Lower leg skin (tissue), 4 donors: Measurements from ENCODE around the gene MMP17. TPM values are rescaled to one million over a fixed set of nuclear protein-coding genes. Genes with fewer than 3 reads are reported as not detected.

Experiments used
- DNase-seq, 2 donors: peaks; one replicate each; pipeline ENCODE4 v3.0.0-alpha.2; 2019; ENCODE audit warnings: low spot score in 2 of 2
- H3K4me3 ChIP-seq: fragments of 200-600 bp; sonication (generic); 2 replicates; pipeline ENCODE4 v1.5.1; 2017; ENCODE audit warnings: mild to moderate bottlenecking, low read depth; ENCODE audit not compliant: poor library complexity, severe bottlenecking
- POLR2A ChIP-seq, 2 donors: fragments of 450-650 bp; IDR thresholded peaks; one replicate each; pipeline ENCODE4 v1.6.1; 2016 to 2017; ENCODE audit warnings: antibody characterized with exemption in 2 of 2, mild to moderate bottlenecking in 1 of 2, moderate library complexity in 1 of 2
- WGBS, 2 donors: methylation state at CpG; one replicate each; pipeline ENCODE4 v1.1.5; 2018; 5-methylcytosine and 5-hydroxymethylcytosine counted together
- intact Hi-C: fragments of 100-400 bp; cut with DNase I; formaldehyde crosslinking; loops from one replicate; pipeline ENCODE4 v1.15.0; 2023; ENCODE audit warnings: low total_unique reads
- total RNA-seq, 4 donors: library from RNA; depleted of rRNA; stranded (reverse); fragments of >200 nt; gene quantifications; one replicate each; pipeline ENCODE4 v1.1.0, GENCODE V29; 2016
- TF ChIP-seq, protein P1 (sequence below), 3 donors: fragments of 450-650 bp; IDR thresholded peaks; one replicate each; pipeline ENCODE4 v1.5.1; 2016; ENCODE audit warnings: antibody characterized with exemption in 3 of 3, mild to moderate bottlenecking in 3 of 3, moderate library complexity in 2 of 3

Gene MMP17
- total RNA-seq, 4 donors from 2014 or later = 5.4 to 11.6 (median 5.7) TPM

DNA sequence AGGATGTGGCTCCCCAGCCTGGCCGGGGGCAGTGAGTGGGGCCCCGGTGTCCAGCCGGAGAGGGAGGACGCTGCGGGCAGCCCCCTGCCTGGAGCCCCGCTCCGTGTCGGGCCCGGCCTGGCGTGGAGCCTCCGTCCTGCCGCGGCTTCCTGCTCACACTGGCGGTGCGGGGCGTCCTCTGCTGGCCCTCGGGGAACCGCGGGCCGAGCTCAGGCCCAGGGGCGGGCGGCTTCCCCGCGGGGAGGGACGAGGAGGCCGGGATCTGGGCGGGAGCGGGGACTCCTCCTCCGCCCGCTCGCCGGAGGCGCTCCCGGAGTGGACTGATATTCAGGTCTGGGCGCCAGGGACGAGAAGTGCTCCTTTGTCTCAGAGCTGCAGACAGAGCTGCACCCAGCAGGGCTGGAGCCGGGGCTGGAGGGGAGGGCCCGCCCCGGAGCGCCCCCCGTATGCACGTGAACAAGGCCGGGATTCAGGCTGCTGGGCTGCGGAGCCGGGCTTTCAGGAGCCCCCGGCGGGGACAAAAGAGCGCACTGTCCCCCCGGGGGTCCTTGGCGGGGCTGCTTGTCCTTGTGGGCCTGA lies 2.2 kb downstream of the MMP17 start:
- peak; percentile 56 to 96 for DNase-seq
- no peak overlapping the region for H3K4me3 ChIP-seq
- WGBS, 2 donors = 0% methylated on average over 9 to 21 of the region's 50 CpGs
- intact Hi-C loops = no loop called here
- no peak for TF ChIP-seq POLR2A (IDR thresholded peaks at IDR 0.05)
- TF ChIP-seq, protein P1, sequence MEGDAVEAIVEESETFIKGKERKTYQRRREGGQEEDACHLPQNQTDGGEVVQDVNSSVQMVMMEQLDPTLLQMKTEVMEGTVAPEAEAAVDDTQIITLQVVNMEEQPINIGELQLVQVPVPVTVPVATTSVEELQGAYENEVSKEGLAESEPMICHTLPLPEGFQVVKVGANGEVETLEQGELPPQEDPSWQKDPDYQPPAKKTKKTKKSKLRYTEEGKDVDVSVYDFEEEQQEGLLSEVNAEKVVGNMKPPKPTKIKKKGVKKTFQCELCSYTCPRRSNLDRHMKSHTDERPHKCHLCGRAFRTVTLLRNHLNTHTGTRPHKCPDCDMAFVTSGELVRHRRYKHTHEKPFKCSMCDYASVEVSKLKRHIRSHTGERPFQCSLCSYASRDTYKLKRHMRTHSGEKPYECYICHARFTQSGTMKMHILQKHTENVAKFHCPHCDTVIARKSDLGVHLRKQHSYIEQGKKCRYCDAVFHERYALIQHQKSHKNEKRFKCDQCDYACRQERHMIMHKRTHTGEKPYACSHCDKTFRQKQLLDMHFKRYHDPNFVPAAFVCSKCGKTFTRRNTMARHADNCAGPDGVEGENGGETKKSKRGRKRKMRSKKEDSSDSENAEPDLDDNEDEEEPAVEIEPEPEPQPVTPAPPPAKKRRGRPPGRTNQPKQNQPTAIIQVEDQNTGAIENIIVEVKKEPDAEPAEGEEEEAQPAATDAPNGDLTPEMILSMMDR (IDR thresholded peaks at IDR 0.05) = no peak

DNA sequence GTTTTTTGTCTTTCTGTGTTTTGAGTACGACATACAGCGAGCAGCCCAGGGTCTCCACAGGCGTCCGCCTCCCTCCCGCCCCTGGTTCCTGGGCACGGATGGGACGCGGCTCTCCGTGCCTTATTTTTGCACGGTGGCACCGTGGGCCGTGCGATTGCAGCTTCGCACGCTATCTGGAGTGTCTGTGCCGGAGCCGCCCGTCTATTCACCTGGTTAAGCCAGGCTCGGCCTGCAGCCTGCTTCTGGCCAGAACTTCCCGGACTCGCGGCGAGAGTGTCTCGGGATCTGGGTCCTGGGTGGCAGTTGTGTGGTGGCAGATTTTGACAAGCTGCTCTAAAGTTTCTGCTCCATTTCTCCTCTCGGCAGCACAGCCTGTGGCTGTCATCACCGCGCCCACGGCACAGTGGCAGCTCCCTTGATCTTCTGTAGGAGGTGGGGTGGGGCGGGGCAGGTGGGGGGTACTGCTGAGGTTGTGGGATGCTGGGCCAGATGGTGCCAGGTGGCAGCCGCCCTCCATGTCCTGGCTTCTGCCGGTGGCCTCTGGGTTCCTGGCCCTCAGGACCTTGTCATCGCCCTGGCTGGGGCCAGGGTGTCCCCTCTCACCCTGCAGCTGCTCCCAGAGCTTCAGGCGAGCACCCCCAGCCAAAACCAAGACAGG lies 2.9 kb downstream of the MMP17 start:
- no peak overlapping the region for H3K4me3 ChIP-seq
- no peak for TF ChIP-seq POLR2A (IDR thresholded peaks at IDR 0.05)
- TF ChIP-seq, protein P1 (IDR thresholded peaks at IDR 0.05) = no peak
- 0 to 1% methylated on average over 32 to 33 of the region's 33 CpGs for WGBS, 2 donors
- peak in 1 of 2 donors; percentile 87 for DNase-seq
- intact Hi-C loops = no loop called here

DNA sequence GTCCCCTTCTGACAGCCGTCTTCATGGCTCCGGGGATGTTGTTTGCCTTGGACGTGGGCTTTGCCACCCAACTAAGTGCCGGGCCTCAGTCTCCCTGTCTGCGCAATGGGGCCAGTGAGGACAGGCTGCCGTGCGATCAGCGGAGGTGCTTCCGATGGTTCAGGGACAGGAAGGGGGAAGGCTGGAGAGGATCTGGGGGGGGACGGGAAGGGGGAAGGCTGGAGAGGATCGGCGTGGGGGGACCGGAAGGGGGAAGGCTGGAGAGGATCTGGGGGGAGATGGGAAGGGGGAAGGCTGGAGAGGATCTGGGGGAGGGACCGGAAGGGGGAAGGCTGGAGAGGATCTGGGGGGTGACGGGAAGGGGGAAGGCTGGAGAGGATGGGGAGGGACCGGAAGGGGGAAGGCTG lies 3.4 kb downstream of the MMP17 start:
- TF ChIP-seq, protein P1 (IDR thresholded peaks at IDR 0.05) = no peak
- no peak for TF ChIP-seq POLR2A (IDR thresholded peaks at IDR 0.05)
- 13 to 24% methylated on average over 5 to 10 of the region's 16 CpGs for WGBS, 2 donors
- intact Hi-C loops = no loop called here
- no peak overlapping the region for H3K4me3 ChIP-seq
- peak in 1 of 2 donors; percentile 85 for DNase-seq

DNA sequence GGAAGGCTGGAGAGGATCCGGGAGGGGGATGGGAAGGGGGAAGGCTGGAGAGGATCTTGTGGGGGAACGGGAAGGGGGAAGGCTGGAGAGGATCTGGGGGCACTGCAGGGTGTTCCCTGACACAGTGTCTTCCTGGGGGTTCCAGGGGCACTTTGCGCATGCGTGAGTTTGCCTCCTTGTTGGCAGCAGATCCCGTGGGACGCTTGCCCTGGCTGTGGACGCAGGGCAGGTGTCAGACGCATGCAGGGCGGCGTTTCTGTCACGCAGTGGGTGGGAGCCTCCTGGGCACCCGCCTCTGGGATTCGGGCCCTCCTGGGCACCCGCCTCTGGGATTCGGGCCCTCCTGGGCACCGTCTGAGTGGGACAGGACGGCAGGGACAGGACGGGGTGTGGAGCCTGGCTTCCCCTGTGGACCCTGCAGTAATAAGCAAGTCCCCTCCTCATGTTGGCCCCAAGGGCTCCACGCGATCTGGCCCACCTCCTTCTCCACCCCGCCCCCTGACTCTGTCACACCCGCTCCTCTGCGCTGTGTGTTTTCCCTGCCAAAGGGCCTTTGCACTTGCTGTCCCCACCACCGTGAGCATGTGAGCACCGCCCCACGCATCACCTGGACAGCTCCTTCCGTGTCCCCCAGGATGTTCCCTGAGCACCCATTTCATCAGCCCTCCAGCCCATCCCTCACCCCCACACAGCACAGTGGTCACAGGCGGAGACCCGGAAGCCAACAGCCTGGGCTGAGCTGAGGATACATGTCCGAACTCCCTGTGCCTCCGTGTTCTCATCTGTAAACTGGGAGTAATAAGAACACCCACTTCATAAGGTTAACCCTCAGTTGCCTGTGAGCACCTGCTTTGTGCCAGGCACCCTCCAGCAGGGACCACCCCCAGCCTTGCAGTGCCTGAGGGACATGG lies 4.4 kb downstream of the MMP17 start:
- TF ChIP-seq POLR2A (IDR thresholded peaks at IDR 0.05) = no peak
- TF ChIP-seq, protein P1 (IDR thresholded peaks at IDR 0.05) = no peak
- WGBS, 2 donors = 26 to 30% methylated on average over 30 of the region's 31 CpGs
- no peak overlapping the region for H3K4me3 ChIP-seq
- intact Hi-C loops = no loop called here
- DNase-seq = no peak

DNA sequence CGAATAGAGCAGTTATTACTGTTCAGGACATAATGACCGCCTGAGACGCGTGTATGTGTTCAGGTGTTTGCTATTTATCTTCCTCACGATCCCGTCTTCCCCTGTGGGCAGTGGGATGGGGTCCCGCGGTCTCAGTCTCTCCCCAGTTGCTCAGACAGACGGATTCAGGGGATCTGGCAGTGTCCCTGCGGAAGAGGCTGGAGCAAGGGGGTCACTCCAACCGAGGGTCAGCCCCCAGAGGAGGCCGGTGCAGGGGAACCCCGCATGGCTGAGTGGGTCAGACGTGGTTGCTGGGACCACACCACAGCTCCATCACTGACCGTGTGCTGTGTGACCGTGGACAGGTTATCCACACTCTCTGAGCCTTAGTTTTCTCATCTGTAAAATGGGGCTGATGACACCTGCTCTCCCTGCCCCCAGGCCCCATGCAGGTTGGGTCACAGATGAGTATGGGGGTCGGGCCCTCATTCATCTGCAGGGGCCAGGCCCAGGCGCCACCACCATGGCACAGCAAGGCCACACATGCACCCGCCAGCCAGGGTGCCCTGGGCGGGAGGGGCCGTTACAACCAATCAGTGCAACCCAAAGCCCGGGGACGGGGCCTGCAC lies 5.2 kb downstream of the MMP17 start:
- no peak for TF ChIP-seq POLR2A (IDR thresholded peaks at IDR 0.05)
- TF ChIP-seq, protein P1 (IDR thresholded peaks at IDR 0.05) = no peak
- intact Hi-C loops = no loop called here
- no peak overlapping the region for H3K4me3 ChIP-seq
- DNase-seq = no peak
- 72 to 75% methylated on average over 23 of the region's 23 CpGs for WGBS, 2 donors
